C4-2B (cell line): ENCODE measurements around the gene FAM13A.
A peak's percentile ranks its signal among the peaks of the same experiment; 100 is the strongest.

ENCODE experiments used
- H3K27ac ChIP-seq: fragments of 450-650 bp; 2 replicates; pipeline ENCODE4 v1.5.1; 2017
- CTCF ChIP-seq: fragments of 450-650 bp; conservative IDR thresholded peaks from 2 replicates; pipeline ENCODE4 v1.5.1; 2017; ENCODE audit warnings: mild to moderate bottlenecking
- ZFX ChIP-seq: fragments of 450-650 bp; IDR thresholded peaks from 2 replicates; pipeline ENCODE4 v1.6.1; 2017

The FAM13A gene

GRCh38 chr4:88802585-88803286, 254.2 kb downstream of the FAM13A start:
- TF ChIP-seq ZFX (no peak), CTCF (no peak)
- no peak overlapping the region for H3K27ac ChIP-seq

GRCh38 chr4:88802138-88802537, 254.8 kb downstream of the FAM13A start:
- peak; percentile 5; the same call in 1 of the 2 replicates for TF ChIP-seq CTCF
- no peak for TF ChIP-seq ZFX
- no peak overlapping the region for H3K27ac ChIP-seq

DNA sequence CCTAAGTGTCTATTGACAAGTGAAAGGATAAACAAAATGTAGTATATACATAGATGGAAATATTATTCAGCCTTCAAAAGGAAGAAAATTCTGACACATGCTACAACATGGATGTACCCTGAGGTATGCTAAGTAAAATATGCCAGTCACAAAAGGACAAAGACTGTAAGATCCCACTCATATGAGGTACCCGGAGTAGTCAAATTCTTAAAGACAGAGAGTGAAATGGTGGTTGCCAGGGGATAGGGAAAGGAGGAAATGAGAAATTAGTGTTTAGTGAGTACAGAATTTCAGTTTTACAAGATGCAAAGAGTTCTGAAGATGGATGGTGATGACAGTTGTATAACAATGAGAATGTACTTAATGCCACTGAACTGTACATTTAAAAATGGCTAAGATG, 257.1 kb downstream of the FAM13A start:
- TF ChIP-seq CTCF: no peak
- no peak for TF ChIP-seq ZFX

DNA sequence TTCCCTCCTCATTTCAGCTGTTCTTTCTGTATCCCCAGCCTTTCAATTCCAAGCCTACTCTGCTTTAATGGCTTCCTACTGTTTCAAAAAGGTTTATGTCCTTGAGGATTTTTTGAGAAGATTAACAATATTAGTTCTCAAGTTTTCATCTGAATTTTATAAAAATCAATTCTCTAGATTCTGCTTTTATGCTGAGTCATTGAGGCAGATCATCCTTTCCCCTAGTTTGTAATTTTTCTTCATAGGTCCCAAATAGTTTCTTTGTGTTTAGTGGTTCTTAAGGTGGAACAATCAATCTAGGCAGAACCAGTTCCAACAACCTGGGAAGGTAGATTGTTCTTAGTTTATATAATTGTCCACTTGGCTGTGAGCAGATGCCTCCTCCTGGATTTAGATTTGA, 259.3 kb downstream of the FAM13A start:
- TF ChIP-seq ZFX: no peak
- TF ChIP-seq CTCF: no peak
- H3K27ac ChIP-seq: no peak overlapping the region

More for the DNA sequence above, 257.1 kb downstream of the FAM13A start:
- H3K27ac ChIP-seq: no peak overlapping the region

- TF ChIP-seq ZFX: no peak
- no peak for TF ChIP-seq CTCF
- no peak overlapping the region for H3K27ac ChIP-seq
Observed at GRCh38 chr4:88796545-88796944, 260.4 kb downstream of the FAM13A start.

GRCh38 chr4:88794952-88795351, 262.0 kb downstream of the FAM13A start:
- no peak overlapping the region for H3K27ac ChIP-seq
- TF ChIP-seq ZFX (no peak), CTCF (no peak)

GRCh38 chr4:88794087-88794690, 262.8 kb downstream of the FAM13A start:
- no peak for TF ChIP-seq ZFX
- TF ChIP-seq CTCF: no peak
- H3K27ac ChIP-seq: no peak overlapping the region
